ENCODE measurements around the gene ZNF263.

- no peak for TF ChIP-seq CTCF (optimal IDR thresholded peaks at IDR 0.05 in 1 of 3, IDR thresholded peaks at IDR 0.05 in 1 of 3, conservative IDR thresholded peaks at IDR 0.05 in 1 of 3; ENCODE audit: extremely low read depth in 1 of 3, insufficient read depth in 2 of 3, low read length in 3 of 3)
- no peak for TF ChIP-seq EZH2 (IDR thresholded peaks at IDR 0.05; ENCODE audit: low read length)
Observed at GRCh38 chr16:3235856-3236669, 47.2 kb upstream of the ZNF263 start.
